GM10266 (cell line): ENCODE data around the gene SLC24A3.
"Not testable (repeated sequence)": the region's sequence is repeated elsewhere in the genome, so short reads cannot be mapped to it uniquely, and the experiment has no call there.

Experiments
- DNase-seq: peaks from one replicate; pipeline ENCODE4 v3.0.0; 2012; ENCODE audit errors: extremely low spot score
- TF ChIP-seq, protein P1 (sequence below): IDR thresholded peaks from 2 replicates; pipeline ENCODE4 v1.5.1; 2012; ENCODE audit warnings: mild to moderate bottlenecking, low read depth; ENCODE audit not compliant: control insufficient read depth, insufficient read depth; ENCODE audit errors: missing control alignments

Gene SLC24A3

DNA sequence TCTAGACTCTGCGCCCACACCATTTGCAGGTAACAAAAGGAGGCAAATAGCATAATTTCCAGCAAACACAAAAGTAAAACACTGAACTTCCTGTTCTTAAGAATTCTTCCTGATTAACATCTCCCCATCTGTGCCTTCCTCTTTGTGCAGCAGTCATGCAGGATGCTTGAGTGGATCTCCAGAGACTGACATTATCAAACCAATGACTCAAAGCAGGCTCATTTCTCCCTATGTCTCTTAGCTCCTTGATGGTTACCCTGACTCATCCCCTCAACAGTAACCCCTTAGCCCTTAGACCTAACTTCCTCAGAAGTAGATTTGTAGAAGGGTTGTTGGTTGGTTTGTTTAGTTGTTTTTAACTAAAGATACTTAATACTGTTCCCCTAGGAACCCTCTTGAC is 408.6 kb downstream of the SLC24A3 start:
- TF ChIP-seq, protein P1, sequence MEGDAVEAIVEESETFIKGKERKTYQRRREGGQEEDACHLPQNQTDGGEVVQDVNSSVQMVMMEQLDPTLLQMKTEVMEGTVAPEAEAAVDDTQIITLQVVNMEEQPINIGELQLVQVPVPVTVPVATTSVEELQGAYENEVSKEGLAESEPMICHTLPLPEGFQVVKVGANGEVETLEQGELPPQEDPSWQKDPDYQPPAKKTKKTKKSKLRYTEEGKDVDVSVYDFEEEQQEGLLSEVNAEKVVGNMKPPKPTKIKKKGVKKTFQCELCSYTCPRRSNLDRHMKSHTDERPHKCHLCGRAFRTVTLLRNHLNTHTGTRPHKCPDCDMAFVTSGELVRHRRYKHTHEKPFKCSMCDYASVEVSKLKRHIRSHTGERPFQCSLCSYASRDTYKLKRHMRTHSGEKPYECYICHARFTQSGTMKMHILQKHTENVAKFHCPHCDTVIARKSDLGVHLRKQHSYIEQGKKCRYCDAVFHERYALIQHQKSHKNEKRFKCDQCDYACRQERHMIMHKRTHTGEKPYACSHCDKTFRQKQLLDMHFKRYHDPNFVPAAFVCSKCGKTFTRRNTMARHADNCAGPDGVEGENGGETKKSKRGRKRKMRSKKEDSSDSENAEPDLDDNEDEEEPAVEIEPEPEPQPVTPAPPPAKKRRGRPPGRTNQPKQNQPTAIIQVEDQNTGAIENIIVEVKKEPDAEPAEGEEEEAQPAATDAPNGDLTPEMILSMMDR = no peak
- no peak for DNase-seq

DNA sequence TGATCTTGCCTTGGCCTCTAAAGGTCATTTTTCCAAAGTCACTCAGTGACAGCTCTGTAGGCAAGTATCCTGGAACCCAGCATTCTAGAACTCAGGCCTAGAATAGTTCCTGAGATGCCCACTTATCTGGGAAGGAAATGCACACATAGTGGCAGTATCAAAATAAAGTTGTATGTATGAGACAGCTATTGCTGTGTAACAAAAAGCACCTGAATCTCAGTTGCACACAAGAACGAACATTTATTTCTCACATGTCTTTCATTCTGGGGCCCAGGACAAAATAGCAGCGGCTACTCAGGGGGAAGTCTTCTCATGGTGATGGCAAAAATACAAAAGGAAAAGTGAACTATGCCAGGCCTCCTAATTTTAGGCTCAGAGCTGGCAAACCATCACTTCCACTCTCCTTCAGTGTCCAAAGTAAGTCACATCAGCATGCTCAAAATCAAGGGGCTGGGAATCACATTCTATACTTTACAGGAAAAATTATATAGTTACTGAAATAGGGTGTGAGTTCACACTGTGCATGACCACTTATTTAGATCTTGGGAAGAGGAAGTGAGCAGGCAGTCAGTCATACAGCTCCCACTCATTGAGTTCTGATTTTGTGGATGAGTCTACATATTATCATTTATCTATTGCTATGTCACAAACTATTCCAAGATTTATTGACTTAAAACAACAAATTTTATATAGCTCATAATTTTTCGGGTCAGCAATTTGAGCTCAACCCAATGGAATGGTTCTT is 412.0 kb downstream of the SLC24A3 start:
- DNase-seq = no peak
- TF ChIP-seq, protein P1 = no peak

DNA sequence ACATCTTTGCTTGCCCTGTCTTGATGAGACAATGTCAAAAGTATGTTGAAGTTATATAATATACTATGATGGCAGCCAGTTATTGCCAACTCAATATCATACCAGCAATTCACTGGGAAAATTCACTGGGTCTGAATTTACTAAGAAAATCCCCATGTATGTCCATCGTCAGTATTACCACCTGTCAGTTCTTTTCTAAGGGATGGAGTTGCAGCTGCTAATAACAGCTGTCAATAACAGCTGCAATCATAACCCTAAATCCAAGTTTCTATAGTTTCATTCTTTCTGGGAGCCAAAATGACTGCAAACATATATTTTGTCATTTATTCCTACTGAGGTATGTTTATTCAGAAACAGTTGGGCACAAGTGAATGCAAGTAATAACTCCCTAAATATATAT is 413.0 kb downstream of the SLC24A3 start:
- TF ChIP-seq, protein P1 = no peak
- DNase-seq = no peak

DNA sequence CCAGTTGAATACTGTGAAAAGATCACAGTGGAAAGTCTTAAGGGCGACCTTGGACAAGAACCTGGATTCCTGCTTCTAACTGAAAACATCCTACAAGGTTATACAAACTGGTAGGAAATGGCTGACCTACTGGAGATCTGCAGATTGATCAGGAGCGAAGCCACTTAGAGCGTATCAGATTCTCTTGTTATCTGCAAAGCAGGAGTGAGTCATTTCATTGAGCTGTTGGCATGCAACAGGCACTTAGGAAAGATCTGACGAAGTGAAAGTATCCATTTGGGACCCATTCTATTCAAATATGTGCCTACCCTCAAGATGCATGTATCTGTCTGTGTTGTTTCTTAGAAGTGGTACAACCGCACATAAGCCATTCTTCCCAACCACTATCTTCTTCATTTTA is 414.5 kb downstream of the SLC24A3 start:
- TF ChIP-seq, protein P1 = no peak
- DNase-seq = no peak

DNA sequence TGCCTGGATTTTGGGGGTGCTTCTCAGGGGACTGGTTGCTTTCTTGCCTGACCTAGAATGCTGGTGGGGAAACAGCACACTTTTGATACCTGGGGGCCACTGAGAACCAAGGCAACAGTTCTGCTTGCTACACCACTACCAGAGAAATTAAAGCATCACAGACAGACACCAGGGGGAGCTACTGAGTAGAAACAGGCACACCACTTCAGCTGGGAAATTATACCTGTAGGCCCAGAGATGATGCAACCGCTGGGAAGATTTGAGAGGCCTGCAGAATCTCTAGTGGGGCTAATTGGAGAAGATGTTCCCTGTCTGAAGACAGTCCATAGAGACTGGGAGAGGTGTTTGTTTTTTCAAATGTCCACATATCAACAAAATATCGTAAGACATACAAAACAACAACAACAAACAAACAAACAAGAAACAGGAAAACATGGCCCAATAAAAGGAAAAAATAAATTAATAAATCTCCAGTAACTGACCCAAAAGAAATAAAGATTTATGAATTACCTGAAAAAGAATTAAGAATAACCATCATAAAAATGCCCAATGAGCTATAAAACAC is 416.2 kb downstream of the SLC24A3 start:
- peak; percentile 76 for DNase-seq
- TF ChIP-seq, protein P1 = peak; percentile 77

DNA sequence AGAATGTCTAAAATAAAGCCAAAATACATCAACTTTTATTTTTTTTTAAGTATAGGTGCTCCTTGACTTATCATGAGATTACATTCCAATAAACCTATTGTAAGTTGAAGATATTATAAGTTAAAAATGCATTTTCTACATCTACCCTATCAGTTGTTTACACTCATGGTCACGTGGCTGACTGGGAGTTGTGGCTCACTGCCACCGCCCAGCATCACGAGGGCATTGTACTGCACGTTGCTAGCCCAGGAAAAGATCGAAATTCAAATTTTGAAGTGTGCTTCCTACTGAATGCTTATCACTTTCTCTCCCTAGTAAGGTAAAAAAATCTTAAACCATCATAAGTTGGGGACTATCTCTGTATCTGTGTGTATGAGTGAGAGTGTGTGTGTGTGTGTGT is 419.0 kb downstream of the SLC24A3 start:
- DNase-seq = no peak
- TF ChIP-seq, protein P1 = no peak

DNA sequence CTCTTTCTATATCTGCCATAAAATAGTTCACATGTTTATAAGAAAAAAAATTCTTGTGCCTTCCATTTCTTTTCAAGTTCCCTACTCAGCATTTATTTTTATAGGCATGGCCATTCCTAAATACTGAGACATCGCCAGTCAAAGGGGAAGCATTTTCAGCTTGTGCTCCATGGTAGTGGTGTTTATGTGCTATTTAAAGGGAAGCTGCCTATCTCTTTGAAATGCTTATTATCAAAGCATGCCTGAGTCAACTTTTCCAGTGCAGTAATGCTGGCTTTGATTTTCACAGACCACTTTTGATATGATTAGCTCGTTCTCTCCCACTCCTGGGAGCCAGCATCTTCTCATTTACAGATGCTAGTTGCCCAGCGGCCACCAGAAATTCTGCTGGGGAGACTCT is 421.5 kb downstream of the SLC24A3 start:
- DNase-seq = no peak
- TF ChIP-seq, protein P1 = no peak

DNA sequence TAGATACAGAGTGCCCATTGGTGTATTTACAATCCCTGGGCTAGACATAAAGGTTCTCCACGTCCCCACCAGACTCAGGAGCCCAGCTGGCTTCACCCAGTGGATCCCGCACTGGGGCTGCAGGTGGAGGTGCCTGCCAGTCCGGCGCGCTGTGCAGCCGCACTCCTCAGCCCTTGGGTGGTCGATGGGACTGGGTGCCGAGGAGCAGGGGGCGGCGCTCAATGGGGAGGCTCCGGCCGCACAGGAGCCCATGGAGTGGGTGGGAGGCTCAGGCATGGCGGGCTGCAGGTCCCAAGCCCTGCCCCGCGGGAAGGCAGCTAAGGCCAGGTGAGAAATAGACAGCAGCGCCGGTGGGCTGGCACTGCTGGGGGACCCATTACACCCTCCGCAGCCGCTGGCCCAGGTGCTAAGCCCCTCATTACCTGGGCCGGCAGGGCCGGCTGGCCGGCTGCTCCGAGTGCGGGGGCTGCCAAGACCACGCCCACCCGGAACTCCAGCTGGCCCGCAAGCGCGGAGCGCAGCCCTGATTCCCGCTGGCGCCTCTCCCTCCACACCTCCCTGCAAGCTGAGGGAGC is 427.1 kb downstream of the SLC24A3 start:
- not testable (repeated sequence) for DNase-seq
